CD4-positive, alpha-beta T cell treated with Interleukin-17A for 1 hour (primary cell): ENCODE data around the gene FCHSD2.
"Not testable (repeated sequence)": the region's sequence is repeated elsewhere in the genome, so short reads cannot be mapped to it uniquely, and the experiment has no call there.

ENCODE experiments used
- DNase-seq: peaks from one replicate; pipeline ENCODE4 v3.0.0-alpha.2; 2020

Gene FCHSD2

DNA sequence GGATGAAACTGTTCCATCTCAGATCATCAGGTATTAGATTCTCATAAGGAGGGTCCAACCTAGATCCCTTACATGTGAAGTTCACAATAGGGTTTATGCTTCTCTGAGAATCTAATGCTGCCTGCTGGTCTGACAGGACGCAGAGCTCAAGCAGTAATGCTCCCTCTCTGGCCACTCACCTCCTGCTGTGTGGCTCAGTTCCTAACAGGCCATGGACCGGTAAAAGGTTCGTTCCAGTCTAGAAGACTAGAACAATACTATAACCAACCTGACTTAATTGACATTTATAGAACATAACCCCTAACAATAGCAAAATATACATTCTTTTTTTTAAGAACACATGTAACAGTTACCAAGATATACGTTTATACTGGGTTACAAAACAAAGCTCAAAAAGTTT is 282.1 kb downstream of the FCHSD2 start:
- DNase-seq, result no peak

DNA sequence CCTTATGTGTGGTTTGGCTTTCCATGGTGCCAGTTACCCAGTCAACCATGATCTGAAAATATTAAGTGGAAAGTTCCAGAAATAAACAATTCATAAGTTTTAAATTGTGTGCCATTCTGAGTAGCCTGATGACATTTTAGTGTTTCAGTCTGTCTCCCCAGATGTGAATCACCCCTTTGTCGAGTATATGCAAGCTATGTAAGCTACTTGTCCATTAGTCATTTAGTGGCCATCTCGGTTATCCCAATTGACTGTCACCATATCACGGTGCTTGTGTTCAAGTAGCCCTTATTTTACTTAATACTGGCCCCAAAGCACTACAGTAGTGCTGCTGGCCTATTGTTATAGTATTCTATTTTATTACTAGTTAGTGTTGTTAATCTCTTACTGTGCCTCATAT is 283.0 kb downstream of the FCHSD2 start:
- no peak for DNase-seq

DNA sequence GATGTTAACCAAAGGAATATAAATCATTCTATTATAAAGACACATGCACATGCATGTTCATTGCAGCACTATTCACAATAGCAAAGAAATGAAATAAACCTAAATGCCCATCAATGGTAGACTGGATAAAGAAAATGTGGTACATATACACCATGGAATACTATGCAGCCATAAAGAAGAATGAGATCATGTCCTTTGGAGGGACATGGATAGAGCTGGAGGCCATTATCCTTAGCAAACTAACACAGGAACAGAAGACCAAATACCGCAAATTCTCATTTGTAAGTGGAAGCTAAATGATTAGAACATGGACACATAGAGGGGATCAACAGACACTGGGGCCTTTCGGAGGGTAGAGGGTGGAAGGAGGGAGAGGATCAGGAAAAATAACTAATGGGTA is 283.9 kb downstream of the FCHSD2 start:
- not testable (repeated sequence) for DNase-seq

DNA sequence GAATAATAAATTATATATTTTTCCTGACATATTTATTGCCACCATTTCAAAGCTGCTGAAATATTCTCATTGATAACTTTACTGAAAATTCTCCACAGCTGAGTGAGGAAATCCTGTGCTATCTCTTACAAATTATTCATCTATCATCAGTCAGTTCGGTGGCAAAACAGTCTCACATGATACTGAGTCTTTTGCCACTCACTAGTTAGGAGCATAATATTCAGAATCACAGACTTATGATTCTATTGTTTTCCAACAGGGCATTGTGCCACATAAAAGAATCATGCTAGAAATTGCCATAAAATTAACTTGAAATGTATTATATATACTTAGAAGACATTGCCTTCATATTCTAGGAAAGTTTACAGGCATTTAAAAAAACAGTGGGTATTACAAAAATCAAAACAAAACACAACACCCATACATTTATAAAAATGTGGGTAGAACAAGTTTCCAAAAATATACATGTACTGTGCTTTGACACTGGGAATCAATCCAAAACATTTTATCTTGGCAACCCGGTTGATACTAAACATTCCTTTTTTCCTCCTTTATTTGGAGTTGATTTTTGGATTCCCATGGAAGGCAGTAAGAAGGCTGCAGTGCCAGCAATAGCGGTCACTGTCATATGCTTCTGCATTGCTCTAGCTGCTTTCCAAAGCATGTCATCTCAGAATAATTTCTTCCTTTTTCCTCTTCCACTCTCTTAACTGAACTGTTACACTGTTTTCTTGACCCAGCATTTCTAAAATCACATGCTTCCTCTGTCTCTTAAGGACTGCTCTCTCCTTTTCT is 285.4 kb downstream of the FCHSD2 start:
- DNase-seq, result no peak

DNA sequence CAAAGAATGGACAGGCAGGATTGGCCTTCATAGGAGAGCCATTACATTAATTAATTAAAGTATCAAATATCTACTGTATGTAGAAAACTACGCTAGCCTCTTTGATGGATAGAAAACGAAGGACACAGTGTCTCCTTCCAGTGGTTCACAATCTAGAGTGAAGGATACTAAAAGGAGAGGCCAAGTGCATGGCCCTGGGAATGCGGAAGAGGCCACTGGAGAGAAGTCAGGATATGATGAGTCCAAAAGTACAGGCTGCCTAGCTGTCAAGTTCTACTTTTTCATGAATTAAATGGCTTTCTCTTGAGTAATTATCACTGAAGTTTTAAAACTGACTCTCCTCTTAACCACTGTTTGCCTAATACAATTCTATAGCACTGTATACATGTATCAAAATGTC is 286.1 kb downstream of the FCHSD2 start:
- DNase-seq, result no peak

DNA sequence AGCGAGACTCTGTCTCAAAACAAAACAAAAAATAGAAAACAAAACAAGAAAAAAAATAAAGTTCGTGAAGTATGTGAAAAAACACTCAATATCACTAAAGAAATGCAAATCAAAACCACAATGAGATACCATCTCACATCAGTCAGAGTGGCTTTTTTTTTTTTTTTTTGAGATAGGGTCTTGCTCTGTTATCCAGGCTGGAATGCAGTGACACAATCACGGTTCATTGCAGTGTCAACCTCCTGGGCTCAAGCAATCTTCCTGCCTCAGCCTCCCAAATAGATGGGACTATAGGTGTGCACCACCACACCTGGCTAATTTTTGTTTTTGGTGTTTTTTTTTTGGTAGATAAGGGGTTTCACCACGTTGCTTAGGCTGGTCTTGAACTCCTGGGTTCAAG is 290.4 kb downstream of the FCHSD2 start:
- DNase-seq, result no peak

DNA sequence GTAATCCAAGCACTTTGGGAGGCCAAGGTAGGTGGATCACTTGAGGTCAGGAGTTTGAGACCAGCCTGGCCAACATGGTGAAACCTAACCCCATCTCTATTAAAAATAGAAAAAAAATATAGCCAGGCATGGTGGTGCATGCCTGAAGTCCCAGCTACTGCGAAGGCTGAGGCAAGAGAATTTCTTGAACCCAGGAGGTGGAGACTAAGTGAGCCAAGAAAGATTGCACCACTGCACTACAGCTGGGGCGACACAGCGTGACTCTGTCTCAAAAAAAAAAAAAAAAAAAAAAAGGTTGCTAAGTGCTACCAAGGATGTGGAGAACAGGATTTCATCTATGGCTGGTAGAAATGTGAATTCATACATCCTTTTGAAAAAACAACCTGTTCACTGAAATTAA is 291.3 kb downstream of the FCHSD2 start:
- no peak for DNase-seq

DNA sequence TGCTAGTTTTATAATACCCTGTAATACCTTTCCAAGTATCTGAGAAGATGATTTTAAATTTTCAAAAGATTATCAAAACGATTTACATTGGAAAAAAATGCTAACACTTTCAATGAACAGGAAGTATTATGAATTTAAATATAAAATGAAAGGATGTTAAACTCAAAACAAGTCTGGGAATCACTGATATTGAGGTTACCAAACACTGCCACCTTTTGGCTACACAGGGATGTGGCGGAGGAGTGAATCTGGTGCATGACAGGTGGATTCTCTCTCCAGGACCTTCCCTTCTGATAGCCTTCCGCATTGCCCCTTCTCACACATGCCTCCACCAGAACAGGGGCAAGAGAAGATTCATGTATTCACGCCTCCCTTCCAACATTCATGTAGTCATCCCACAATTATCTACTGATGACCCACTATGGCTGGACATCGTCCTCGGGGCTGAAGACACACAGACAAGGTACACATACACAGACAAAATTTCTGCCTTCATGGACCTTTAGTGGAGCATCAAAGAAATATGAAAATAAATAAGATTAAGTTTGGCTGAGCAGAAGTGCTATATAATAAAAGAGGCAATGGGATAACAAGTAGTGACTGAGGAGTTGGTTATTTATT is 293.2 kb downstream of the FCHSD2 start:
- peak; percentile 65 for DNase-seq

DNA sequence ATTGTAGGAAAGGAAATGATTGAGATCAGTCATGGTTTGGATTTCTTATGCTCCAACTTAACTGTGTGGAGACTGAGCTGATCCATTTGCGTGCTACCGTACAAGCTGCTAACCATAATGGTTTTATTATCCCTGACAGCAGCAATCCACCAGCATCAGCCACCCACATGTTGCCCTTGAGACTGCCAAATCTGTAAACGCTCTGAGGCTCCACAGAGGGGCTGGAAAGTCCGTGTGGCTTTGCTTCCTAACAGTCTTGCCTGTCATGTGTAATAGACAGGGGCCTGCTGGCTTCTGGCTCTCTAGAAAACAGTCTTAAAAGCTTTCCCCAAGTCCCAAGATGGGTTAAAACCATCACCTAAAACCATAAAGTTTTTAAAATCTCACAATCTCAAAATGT is 297.8 kb downstream of the FCHSD2 start:
- DNase-seq, result no peak

DNA sequence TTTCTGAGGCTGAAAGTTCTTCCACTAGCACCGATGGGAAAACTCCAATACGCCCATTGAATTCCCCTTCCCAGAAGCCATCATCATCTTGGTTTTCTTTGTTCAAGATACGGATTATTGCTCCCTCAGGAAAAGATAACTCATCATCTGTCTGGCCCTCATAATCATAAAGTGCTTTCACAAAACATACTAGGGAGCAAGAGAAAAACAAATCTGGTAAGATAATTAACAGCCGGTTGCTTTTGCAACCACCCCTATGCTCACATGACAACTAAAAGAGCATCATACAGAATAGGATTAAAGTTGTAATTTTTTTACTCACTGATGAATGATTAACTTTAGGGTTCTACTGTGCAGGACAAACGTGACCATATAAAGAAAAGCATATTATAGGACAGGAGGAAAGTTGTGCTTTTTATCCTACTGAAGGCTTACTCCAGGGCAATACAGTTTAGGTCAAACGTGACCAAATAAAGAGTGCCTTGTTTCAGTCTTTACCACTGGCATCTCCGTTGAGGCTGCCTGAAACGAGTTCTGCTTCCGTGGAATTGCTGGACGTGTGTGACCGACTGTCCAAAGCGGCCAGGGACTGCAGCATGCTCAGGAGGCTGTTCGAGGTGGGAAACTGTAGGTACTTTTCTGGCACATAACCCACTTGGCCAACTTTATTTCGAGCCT is 299.3 kb downstream of the FCHSD2 start:
- no peak for DNase-seq

DNA sequence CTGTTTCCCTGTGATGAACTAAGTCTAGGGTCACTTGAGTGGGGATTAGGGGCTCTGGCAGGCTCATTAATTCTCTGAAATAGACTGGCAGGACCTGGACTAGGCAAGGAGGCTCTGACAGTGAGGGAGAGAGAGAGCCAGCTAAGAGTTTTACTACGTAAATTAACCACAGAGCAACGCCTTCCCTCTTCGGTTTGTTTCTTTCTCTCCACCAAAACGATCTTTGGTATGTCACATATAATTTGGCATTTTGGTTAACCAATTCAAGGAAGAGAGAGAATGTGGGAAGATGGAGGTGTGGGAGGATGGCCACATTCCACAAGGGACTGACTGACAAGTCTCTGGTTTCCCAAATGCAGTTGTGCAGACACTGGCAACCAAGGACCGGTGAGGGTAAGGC is 300.0 kb downstream of the FCHSD2 start:
- no peak for DNase-seq

DNA sequence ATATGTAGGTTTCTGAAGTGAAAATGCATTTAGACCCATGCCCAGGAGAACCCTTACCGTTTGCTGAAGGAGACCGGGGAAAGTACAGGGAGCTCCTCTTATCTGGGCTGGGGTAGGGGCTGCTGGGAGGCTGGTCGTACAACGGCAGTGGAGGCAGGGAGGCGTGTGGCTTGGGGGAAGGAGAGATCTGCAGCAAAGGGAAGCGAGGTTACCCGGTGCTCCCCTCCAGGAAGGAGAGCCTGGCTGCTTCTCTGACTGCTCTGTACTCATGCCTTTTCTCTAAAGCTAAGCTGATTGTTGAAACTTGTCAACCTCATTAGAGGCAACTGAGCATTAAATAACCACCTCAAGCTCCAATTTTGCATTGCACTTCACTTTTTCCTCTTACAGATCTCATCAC is 300.7 kb downstream of the FCHSD2 start:
- no peak for DNase-seq

DNA sequence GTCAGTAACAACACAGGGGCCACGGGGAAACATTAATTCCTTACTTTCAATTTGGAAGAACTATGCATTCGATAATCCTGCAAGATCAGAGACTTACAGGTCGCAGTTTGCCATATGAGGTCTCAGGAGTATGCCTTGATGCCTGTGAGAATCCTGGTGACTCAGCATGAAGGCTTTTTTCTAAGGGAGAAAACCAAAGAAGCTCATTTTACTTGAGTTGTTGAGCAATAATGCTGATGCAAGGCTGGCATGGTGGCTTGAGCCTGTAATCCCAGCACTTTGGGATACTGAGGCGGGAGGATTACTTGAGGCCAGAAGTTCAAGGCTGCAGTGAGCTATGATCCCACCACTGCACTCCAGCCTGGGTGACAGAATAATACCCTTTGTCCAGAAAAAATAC is 301.3 kb downstream of the FCHSD2 start:
- no peak for DNase-seq

DNA sequence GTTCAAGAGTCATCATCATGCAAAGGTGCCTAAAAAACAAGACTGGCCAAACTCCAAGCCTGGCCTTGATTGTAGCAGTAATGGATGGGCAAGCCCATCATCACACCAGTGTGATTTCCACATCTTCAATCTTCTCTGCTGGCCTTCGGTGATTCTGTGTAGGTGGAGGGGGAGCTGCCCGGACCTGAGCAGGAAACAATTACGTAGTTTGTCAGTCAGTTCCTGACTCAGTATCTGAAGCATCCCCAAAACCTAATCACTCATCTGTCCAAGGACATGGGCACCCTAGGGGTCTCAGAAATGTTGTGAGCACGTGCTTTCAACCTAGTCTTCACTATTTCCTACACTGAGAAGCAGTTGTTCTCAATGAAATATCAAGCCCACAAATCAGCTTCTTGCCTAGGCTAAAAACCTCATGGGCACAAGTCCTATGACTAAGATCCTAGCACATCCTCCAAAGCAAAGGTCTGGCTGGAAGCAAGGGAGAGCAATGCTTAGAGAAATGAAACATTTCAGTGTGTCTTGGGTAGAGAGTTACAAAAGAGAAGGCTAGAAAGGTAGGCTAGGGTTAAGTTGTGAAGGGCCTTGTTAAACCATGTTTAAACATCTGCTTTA is 303.3 kb downstream of the FCHSD2 start:
- no peak for DNase-seq

DNA sequence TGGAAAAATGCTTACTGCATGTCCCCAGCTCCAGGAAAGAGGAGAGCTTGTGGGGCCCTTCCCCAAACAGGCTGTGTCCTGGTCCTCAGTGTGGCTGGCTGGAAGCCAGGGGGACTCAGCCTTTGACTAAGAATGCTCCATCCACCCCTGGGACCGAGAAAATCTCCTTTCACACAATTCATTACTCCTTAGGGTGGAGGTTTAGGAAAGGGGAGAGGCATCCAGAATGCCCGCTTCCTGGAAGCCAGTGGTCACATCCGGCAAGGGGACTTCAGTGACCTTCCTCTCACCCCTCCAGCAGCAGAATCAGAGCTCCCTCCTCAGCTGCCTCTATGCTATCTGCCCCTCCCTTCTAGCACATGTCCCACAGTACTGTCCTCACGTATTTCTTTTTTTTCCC is 306.0 kb downstream of the FCHSD2 start:
- no peak for DNase-seq

DNA sequence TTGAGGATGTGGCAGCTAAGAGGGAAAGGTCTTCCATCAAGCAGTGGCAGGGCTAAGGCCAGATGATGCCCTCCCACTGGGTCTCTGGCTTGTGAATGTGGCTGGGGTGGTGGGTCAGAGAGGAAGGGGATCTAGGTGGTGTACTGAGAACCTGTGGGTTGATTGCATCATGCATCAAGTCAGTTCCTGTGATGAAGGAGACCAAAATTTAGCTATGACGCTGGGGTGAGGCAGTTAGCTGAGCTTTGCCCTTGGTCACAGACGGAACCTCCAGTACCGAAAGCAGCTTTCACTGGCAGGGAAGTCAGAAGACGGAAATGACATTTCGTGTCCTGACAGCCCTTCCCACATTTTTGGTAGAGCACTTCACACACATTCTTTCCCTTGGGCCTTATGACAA is 307.2 kb downstream of the FCHSD2 start:
- DNase-seq, result peak; percentile 18

DNA sequence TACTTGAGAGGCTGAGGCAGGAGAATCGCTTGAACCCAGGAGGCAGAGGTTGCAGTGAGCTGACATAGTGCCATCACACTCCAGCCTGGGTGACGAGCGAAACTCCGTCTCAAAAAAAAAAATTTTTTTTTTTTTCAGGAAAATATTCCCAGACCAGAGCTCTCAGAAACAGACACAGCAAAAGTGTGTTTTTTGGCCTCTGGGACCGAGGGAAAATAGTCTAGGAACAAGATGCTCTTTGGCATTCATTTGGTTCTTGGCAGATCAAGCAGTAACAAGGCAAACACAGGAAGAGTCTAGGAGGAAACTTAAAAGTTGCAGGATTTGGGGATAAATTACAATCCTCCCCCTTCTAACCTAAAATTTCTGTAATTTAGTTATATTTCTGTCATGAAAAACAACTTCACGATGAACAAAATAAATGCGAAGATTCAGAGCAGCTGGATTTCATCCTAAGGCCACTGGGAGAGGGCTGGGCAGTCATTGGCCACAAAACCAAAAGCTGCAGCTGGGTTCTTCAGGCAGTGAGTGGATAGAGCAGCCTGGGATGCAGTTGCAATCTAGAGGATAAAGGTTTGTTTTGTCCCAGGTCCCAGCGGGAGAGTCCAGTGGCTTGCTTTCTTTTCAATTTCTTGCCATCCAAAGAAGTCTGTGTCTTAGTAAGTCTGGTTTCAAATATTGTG is 308.2 kb downstream of the FCHSD2 start:
- DNase-seq, result no peak

DNA sequence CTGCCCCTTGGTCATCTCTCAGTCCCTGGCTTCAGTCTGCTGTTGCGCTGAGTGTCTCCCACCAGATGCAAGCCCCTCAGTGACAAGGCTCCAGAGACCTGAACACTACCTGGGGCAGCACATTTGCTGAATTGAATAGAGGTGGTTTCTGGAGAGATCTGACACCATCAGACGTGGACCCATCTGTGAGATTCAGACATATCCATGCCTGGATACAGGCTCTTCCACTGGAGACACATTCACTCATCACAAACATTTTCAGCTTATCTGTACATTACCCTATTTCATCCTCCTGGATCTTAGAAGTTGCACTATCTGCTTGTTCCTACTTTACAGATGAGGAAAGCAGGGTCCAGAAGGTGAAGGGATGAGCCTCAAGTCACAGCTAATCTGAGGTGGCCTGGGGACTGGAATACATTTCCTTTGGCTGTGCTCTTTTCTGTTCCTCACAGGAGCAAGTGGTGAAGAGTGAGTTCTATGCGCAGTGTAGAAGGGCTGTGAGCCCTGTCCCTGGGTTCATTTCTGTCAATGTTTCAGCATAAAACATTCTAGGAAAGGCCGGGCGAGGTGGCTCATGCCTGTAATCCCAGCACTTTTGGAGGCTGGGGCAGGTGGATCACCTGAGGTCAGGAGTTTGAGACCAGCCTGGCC is 308.9 kb downstream of the FCHSD2 start:
- DNase-seq, result no peak

DNA sequence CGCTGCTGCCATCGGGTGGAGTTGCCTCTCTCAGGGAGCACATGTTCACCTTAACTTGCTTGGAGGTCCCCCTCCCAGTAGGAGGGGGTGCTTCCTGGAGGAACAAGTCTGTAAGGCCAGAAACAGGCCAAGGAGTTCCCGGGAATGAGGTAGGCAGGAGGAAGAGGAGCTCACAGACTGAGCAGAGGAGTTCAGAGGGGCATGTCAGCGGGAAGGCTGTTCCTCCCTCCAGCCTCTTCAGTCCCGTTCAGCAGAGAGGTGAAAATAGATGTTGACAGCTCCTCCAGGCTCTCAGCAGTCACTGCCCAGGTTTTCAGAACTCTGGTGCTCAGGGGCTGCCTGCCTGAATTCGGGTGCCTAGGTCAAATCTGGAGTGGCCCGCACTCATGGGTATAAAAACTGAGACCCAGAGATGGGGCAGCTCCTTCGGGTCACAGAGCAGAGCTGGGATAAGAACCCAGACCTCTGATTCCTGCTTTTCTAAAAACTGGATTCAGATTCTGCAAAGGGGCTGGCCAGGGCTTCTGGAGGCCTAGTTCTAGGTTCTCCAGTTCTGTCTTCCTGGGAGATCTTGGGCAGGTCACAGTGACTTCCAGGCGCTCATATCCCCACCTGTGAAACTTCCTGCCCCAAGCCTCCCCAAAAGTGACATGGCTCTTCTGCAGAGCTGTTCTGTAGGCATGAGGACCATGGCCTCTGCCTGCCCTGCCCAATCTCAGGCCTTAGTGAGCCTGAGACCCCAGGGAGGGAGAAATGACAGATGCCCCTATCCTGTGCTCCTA is 309.6 kb downstream of the FCHSD2 start:
- DNase-seq, result no peak

DNA sequence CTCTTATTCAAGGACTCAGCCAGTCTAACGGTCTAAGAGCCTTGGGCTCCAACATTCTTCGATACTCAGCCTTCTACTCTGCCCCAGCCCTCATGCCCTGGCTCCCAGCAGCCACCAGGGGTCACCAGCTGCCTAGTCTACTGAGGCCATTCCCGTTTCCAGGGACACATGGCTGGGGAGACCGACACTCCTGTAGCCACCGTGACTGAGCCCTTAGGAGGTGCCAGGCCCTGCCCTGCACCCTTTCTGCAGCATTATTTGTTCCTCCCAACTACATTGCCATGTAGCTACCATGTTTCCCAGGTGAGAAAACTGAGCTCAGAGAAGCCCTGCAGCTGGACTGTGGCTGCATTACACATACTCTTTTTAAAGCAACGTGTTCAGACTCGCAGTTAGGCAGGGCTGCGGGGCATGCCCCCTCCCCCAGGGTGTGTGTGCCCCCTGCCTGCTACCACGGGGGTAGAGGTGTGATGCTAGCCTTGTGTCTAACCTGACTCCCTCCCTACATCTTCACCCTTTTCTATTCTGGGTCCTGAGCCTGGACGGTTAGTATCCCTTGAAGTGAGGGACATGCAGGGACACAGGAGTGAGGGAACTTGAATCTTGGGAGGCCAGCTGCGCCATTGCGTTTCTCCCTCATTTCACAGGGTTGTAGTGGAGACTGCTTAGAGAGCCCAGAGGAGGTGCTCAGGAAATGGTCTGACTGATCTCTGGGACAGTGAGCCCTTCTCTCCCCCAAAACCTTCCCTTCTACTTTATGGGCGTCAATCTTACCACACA is 310.4 kb downstream of the FCHSD2 start:
- DNase-seq, result peak; percentile 60
